Erythroblast (primary cell): ENCODE data around the gene HS1BP3.

Experiments used
- DNase-seq, 2 experiments: peaks; one replicate each; lab custom pipeline; 2025; lab: John Stamatoyannopoulos, UW
- GATA1 ChIP-seq: IDR thresholded peaks from 2 replicates; pipeline ENCODE4 v1.6.1; 2011; ENCODE audit warnings: low read depth, mild to moderate bottlenecking, control low read depth, low read length, moderate library complexity
- POLR2A ChIP-seq: IDR thresholded peaks from 2 replicates; pipeline ENCODE4 v1.6.1; 2011; ENCODE audit warnings: mild to moderate bottlenecking, low read length

HS1BP3 gene

GRCh38 chr2:20652673-20653575 is 2.0 kb upstream of the HS1BP3 start:
- no peak for DNase-seq
- TF ChIP-seq GATA1, result no peak
- TF ChIP-seq POLR2A, result no peak

- DNase-seq, result no peak
- TF ChIP-seq GATA1 (no peak), POLR2A (no peak)
These were observed 1.2 kb upstream of the HS1BP3 start for GRCh38 chr2:20652141-20652540.

- DNase-seq, result no peak
- TF ChIP-seq POLR2A (no peak), GATA1 (no peak)
These were observed 817 bp upstream of the HS1BP3 start for GRCh38 chr2:20651731-20652099.

GRCh38 chr2:20650393-20650876 is 463 bp downstream of the HS1BP3 start:
- TF ChIP-seq POLR2A, result no peak
- TF ChIP-seq GATA1, result no peak
- peak; percentile 57 to 75 for DNase-seq

GRCh38 chr2:20649976-20650375 is 922 bp downstream of the HS1BP3 start:
- DNase-seq, result no peak

GRCh38 chr2:20649576-20649975 is 1.3 kb downstream of the HS1BP3 start:
- peak in 1 of 2 experiments; percentile 11 for DNase-seq
- no peak for TF ChIP-seq GATA1

More at GRCh38 chr2:20649976-20650375, 922 bp downstream of the HS1BP3 start:
- no peak for TF ChIP-seq POLR2A
- TF ChIP-seq GATA1, result no peak

- TF ChIP-seq POLR2A (no peak), GATA1 (no peak)
These were observed 2.1 kb downstream of the HS1BP3 start for GRCh38 chr2:20648831-20649230.

GRCh38 chr2:20648206-20648605 is 2.7 kb downstream of the HS1BP3 start:
- TF ChIP-seq POLR2A, result no peak
- DNase-seq, result no peak

More at GRCh38 chr2:20648831-20649230, 2.1 kb downstream of the HS1BP3 start:
- no peak for DNase-seq

- DNase-seq, result no peak
- no peak for TF ChIP-seq POLR2A
- TF ChIP-seq GATA1, result no peak
These were observed 3.2 kb downstream of the HS1BP3 start for GRCh38 chr2:20647738-20648137.

- DNase-seq, result no peak
- TF ChIP-seq POLR2A, result no peak
These were observed 3.7 kb downstream of the HS1BP3 start for GRCh38 chr2:20647211-20647610.

- DNase-seq, result no peak
- TF ChIP-seq GATA1, result no peak
- TF ChIP-seq POLR2A, result no peak
These were observed 4.5 kb downstream of the HS1BP3 start for GRCh38 chr2:20646446-20646845.

- TF ChIP-seq POLR2A (no peak), GATA1 (no peak)
- DNase-seq, result no peak
These were observed 5.1 kb downstream of the HS1BP3 start for GRCh38 chr2:20645761-20646160.

GRCh38 chr2:20645301-20645701 is 5.6 kb downstream of the HS1BP3 start:
- TF ChIP-seq POLR2A (no peak), GATA1 (no peak)
- DNase-seq, result no peak

- DNase-seq, result peak; percentile 16 to 39
- TF ChIP-seq POLR2A (no peak), GATA1 (no peak)
These were observed 7.1 kb downstream of the HS1BP3 start for GRCh38 chr2:20643826-20644225.

GRCh38 chr2:20643060-20643459 is 7.8 kb downstream of the HS1BP3 start:
- no peak for TF ChIP-seq POLR2A
- TF ChIP-seq GATA1, result no peak
- no peak for DNase-seq
